Osteoblast (primary cell): ENCODE data around the gene MTOR. TPM values are rescaled to one million over a fixed set of nuclear protein-coding genes. Genes with fewer than 3 reads are reported as not detected.
A peak's percentile ranks its signal among the peaks of the same experiment; 100 is the strongest.

ENCODE experiments used
- DNase-seq: peaks from one replicate; pipeline ENCODE4 v3.0.0; 2011; ENCODE audit warnings: low spot score, mixed read lengths; ENCODE audit not compliant: insufficient read length; ENCODE audit errors: missing footprints
- H2AFZ ChIP-seq: 2 replicates; pipeline ENCODE4 v1.6.0; 2011; ENCODE audit warnings: mild to moderate bottlenecking, low read length
- H3K27ac ChIP-seq: 2 replicates; pipeline ENCODE4 v1.5.1; 2011; ENCODE audit warnings: mild to moderate bottlenecking, low read depth, low read length, moderate library complexity
- H3K27me3 ChIP-seq: 2 replicates; pipeline ENCODE4 v1.6.0; 2012; ENCODE audit warnings: mild to moderate bottlenecking, control low read depth, inconsistent platforms, low read length, moderate library complexity; ENCODE audit not compliant: insufficient read depth
- H3K36me3 ChIP-seq: 2 replicates; pipeline ENCODE4 v1.5.1; 2011; ENCODE audit warnings: mild to moderate bottlenecking, low read length, control low read depth, moderate library complexity; ENCODE audit not compliant: insufficient read depth
- H3K4me1 ChIP-seq: 2 replicates; pipeline ENCODE4 v1.5.1; 2011; ENCODE audit warnings: mild to moderate bottlenecking, low read length, control low read depth, moderate library complexity; ENCODE audit not compliant: insufficient read depth
- H3K4me2 ChIP-seq: 2 replicates; pipeline ENCODE4 v1.6.0; 2011; ENCODE audit warnings: mild to moderate bottlenecking, low read length; ENCODE audit not compliant: insufficient read depth
- H3K4me3 ChIP-seq: fragments of 200-600 bp; sonication (generic); 3 replicates; pipeline ENCODE4 v1.5.1; 2012; ENCODE audit warnings: mild to moderate bottlenecking, low read length, inconsistent platforms; ENCODE audit not compliant: insufficient read depth
- H3K79me2 ChIP-seq: 2 replicates; pipeline ENCODE4 v1.6.0; 2012; ENCODE audit warnings: mild to moderate bottlenecking, low read length, control low read depth, inconsistent platforms; ENCODE audit not compliant: insufficient read depth
- H3K9me3 ChIP-seq: 2 replicates; pipeline ENCODE4 v1.5.1; 2011; ENCODE audit warnings: low read depth, low read length, control low read depth
- H4K20me1 ChIP-seq: 2 replicates; pipeline ENCODE4 v1.6.0; 2012; ENCODE audit warnings: mild to moderate bottlenecking, low read length, control low read depth; ENCODE audit not compliant: insufficient read depth
- total RNA-seq: library from RNA; depleted of rRNA; stranded (reverse); fragments of >200 nt; gene quantifications from 2 replicates; pipeline ENCODE4 v1.2.3, GENCODE V29; 2012
- TF ChIP-seq, protein P1 (sequence below): IDR thresholded peaks from 2 replicates; pipeline ENCODE4 v1.5.1; 2011; ENCODE audit warnings: mild to moderate bottlenecking, low read depth, low read length, moderate library complexity; ENCODE audit errors: extremely low read depth

Gene MTOR
- total RNA-seq, 1 donor = 34.0 TPM

DNA sequence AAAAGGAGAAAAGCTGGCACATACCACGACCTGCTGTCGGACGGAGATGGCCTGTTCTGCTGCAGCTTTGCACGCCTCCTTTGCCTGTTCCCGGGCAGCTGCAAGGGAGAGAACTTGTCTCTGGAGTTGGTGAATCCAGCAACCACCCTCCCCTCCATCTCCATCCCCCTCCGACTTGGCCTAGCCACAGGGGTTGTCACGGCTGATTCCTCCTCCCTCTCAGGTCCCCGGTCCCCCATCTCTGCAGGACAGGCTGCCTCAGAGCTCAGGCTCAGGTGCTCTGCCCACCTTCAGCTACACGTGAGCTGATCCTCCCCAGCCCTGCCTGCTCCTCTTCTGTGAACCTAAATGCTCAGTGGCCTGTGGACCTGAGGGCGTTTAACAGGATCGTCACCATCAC, 191.5 kb downstream of the MTOR start:
- DNase-seq = peak; percentile 13
- H3K27ac ChIP-seq = no peak overlapping the region
- peaks cover 72% of the 10 kb centered on the region for H3K36me3 ChIP-seq
- no peaks in the 10 kb centered on the region for H4K20me1 ChIP-seq
- no peaks in the 10 kb centered on the region for H3K79me2 ChIP-seq
- TF ChIP-seq, protein P1, sequence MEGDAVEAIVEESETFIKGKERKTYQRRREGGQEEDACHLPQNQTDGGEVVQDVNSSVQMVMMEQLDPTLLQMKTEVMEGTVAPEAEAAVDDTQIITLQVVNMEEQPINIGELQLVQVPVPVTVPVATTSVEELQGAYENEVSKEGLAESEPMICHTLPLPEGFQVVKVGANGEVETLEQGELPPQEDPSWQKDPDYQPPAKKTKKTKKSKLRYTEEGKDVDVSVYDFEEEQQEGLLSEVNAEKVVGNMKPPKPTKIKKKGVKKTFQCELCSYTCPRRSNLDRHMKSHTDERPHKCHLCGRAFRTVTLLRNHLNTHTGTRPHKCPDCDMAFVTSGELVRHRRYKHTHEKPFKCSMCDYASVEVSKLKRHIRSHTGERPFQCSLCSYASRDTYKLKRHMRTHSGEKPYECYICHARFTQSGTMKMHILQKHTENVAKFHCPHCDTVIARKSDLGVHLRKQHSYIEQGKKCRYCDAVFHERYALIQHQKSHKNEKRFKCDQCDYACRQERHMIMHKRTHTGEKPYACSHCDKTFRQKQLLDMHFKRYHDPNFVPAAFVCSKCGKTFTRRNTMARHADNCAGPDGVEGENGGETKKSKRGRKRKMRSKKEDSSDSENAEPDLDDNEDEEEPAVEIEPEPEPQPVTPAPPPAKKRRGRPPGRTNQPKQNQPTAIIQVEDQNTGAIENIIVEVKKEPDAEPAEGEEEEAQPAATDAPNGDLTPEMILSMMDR = no peak
- H3K4me3 ChIP-seq = no peak overlapping the region
- no peaks in the 10 kb centered on the region for H3K9me3 ChIP-seq
- no peak overlapping the region for H3K4me2 ChIP-seq
- H3K27me3 ChIP-seq = no peaks in the 10 kb centered on the region
- no peaks in the 10 kb centered on the region for H3K4me1 ChIP-seq
- no peak overlapping the region for H2AFZ ChIP-seq

DNA sequence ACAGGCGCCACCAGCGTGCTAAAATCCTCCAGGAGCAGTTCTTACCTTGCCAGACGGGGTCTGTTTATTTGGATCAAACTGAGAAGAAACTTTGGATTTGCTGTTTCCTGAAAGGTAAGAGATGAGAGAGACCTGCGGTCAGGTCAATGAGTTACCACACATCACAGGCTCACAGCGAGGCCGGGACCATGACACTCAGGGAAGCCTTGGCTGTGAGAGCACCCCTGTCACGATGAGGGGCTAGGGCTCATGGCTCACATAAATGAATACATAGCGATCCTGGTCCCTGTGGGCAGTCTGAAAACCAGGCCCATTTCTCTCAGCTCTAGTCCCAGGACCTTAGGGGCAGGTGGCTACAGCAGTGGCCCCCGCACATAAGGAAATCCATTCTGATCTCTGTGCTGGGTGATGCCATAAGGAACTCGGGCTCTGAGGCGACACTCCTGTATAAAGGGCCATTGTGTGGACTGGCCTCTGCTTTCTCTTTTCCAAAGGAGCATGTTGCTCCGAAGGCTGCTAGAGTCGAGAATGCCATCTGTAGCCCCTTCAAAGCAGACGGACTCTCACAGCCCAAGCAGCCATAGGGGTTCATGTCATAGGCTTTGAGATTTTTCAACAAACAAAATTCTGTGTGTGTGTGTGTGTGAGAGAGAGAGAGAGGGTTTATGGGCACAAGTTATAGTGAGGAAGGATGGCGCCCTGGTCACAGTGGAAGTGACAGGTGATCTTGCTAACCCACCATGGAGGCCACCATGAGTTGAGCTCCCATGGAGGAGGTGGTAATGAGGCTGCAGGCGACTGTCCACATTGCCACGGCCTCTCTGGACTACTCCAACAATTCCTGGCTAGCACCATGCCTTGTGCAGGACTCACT, 193.5 kb downstream of the MTOR start:
- no peak overlapping the region for H2AFZ ChIP-seq
- no peaks in the 10 kb centered on the region for H3K27me3 ChIP-seq
- no peak overlapping the region for H3K4me3 ChIP-seq
- DNase-seq = peak; percentile 62
- no peak overlapping the region for H3K27ac ChIP-seq
- H3K36me3 ChIP-seq = peaks cover 75% of the 10 kb centered on the region
- H3K9me3 ChIP-seq = no peaks in the 10 kb centered on the region
- no peaks in the 10 kb centered on the region for H3K4me1 ChIP-seq
- TF ChIP-seq, protein P1 = no peak
- no peaks in the 10 kb centered on the region for H4K20me1 ChIP-seq
- H3K79me2 ChIP-seq = no peaks in the 10 kb centered on the region
- no peak overlapping the region for H3K4me2 ChIP-seq

DNA sequence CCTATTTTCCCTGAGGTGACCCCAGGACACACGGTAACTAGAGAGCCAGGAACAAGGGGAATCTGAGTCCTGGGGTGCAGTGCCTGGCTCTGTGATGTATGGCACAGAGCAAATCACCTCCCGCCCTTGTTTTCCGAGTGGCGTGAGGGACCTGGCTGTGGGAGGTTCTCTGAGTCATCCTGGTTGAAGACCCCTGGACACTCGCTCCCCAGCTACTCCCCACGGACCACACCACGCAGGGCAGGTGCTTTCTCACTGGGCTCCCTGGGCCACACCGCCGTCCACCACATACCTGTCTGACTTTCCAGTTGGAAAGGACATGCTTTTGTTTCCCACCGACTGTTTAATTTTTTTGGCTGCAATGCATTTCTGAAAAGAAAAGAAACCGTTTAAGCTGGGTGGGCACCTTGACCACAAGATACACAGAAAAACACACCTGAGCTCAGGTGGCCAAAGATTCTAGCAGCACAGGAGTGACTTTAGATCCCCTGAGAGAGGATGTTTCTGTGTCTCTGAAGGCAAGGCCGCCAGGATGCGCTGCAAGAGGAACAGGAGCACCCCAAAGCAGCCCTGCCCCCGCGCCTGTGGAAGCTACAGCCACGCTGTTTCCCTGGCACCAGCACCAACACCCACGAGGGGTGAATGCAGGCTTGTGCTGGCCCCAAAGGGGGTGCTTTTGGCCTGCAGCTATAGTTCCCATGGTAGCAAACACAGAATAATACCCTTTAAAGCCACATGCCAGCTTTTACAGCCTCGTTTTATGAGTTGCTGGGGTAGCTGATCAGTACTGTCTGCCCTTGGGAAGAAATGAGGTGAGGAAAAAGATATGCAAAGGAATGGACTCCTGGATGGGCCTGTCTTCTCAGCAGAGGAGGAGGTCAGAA, 194.4 kb downstream of the MTOR start:
- H4K20me1 ChIP-seq = no peaks in the 10 kb centered on the region
- H3K4me3 ChIP-seq = no peak overlapping the region
- H3K27ac ChIP-seq = no peak overlapping the region
- no peaks in the 10 kb centered on the region for H3K27me3 ChIP-seq
- no peak overlapping the region for H3K4me2 ChIP-seq
- H3K79me2 ChIP-seq = no peaks in the 10 kb centered on the region
- H3K9me3 ChIP-seq = no peaks in the 10 kb centered on the region
- TF ChIP-seq, protein P1 = no peak
- peaks cover 5% of the 10 kb centered on the region for H3K4me1 ChIP-seq
- DNase-seq = peak; percentile 51
- peaks cover 75% of the 10 kb centered on the region for H3K36me3 ChIP-seq
- no peak overlapping the region for H2AFZ ChIP-seq

GRCh38 chr1:11065796-11066195, 196.6 kb downstream of the MTOR start:
- H2AFZ ChIP-seq = no peak overlapping the region
- TF ChIP-seq, protein P1 = no peak
- peaks cover 12% of the 10 kb centered on the region for H3K4me1 ChIP-seq
- no peaks in the 10 kb centered on the region for H3K27me3 ChIP-seq
- H3K4me3 ChIP-seq = no peak overlapping the region
- no peak overlapping the region for H3K4me2 ChIP-seq
- DNase-seq = peak; percentile 13
- no peaks in the 10 kb centered on the region for H4K20me1 ChIP-seq
- peaks cover 9% of the 10 kb centered on the region for H3K79me2 ChIP-seq
- H3K36me3 ChIP-seq = peaks cover 57% of the 10 kb centered on the region
- H3K27ac ChIP-seq = no peak overlapping the region
- H3K9me3 ChIP-seq = no peaks in the 10 kb centered on the region
